Measurements from ENCODE around the gene CCDC191. TPM values are rescaled to one million over a fixed set of nuclear protein-coding genes. Genes with fewer than 3 reads are reported as not detected.

CCDC191 gene
- total and polyA plus RNA-seq, 9 of the 15 experiments (the other 6 are each of a cell fraction or from before 2014, with no cell fraction given), result 0.10 to 0.55 (median 0.22) TPM

- no peak for TF ChIP-seq ZNF740 (CRISPR knock-in tag; IDR thresholded peaks at IDR 0.05)
- TF ChIP-seq ZNF740 (tag; IDR thresholded peaks at IDR 0.05), result no peak
- TF ChIP-seq PHF21A (IDR thresholded peaks at IDR 0.05; ENCODE audit: borderline replicate concordance, low read depth), result peak; percentile 99
- TF ChIP-seq ZNF507 (tag; conservative IDR thresholded peaks at IDR 0.05), result no peak
- TF ChIP-seq POLR2A (conservative IDR thresholded peaks at IDR 0.05), result peak; percentile 71
- no peak for TF ChIP-seq PURB (CRISPR knock-in tag; IDR thresholded peaks at IDR 0.05; ENCODE audit: low read depth)
- peak; percentile 93 for TF ChIP-seq L3MBTL2 (IDR thresholded peaks at IDR 0.05)
- 0 out of 2 replicates have a peak, but pooled peaks have one; percentile 44 for TF ChIP-seq ZNF175 (CRISPR knock-in tag; IDR thresholded peaks at IDR 0.05; ENCODE audit: low read depth)
- peak; percentile 94 for TF ChIP-seq ETS1 (conservative IDR thresholded peaks at IDR 0.05; ENCODE audit: control insufficient read depth, low read depth, low read length)
- TF ChIP-seq ZC3H11A (IDR thresholded peaks at IDR 0.05; ENCODE audit: low read depth, low read length), result no peak
- peak; percentile 96 for TF ChIP-seq HDAC2 (IDR thresholded peaks at IDR 0.05)
- TF ChIP-seq XRCC5 (IDR thresholded peaks at IDR 0.05; ENCODE audit: low read depth, low read length), result 0 out of 2 replicates have a peak, but pooled peaks have one; percentile 29
- peak; percentile 73 for TF ChIP-seq E2F8 (IDR thresholded peaks at IDR 0.05; ENCODE audit: low read depth, partially characterized antibody)
- no peak for TF ChIP-seq CBX3 (IDR thresholded peaks at IDR 0.05; ENCODE audit: borderline replicate concordance in 1 of 2, low read length in 2 of 2)
- TF ChIP-seq CTBP1 (IDR thresholded peaks at IDR 0.05; ENCODE audit: borderline replicate concordance), result peak; percentile 48; the same call in 1 of the 2 replicates
- peak; percentile 77 for TF ChIP-seq ELF1 (tag; IDR thresholded peaks at IDR 0.05)
- TF ChIP-seq HNRNPLL (IDR thresholded peaks at IDR 0.05; ENCODE audit: low read depth, low read length, poor library complexity, severe bottlenecking), result peak; percentile 61
- peak; percentile 64; the same call in 1 of the 2 replicates for TF ChIP-seq ZNF644 (tag; IDR thresholded peaks at IDR 0.05; ENCODE audit: low read depth)
- peak; percentile 89 for TF ChIP-seq KHSRP (IDR thresholded peaks at IDR 0.05)
- no peak for TF ChIP-seq ZBTB7A (IDR thresholded peaks at IDR 0.05; ENCODE audit: borderline replicate concordance, control insufficient read depth, low read depth, low read length)
- TF ChIP-seq MCM3 (IDR thresholded peaks at IDR 0.05), result no peak
- TF ChIP-seq ZBTB33 (CRISPR knock-in tag; IDR thresholded peaks at IDR 0.05), result no peak
Observed at GRCh38 chr3:114056130-114057010, at the start of gene CCDC191, which contains the start of gene QTRT2 (continued).

All from K562 (cell line).